Measurements from ENCODE around the gene SSC5D.
A peak's percentile ranks its signal among the peaks of the same experiment; 100 is the strongest.
"Not testable (repeated sequence)": the region's sequence is repeated elsewhere in the genome, so short reads cannot be mapped to it uniquely, and the experiment has no call there.

Gene SSC5D

DNA sequence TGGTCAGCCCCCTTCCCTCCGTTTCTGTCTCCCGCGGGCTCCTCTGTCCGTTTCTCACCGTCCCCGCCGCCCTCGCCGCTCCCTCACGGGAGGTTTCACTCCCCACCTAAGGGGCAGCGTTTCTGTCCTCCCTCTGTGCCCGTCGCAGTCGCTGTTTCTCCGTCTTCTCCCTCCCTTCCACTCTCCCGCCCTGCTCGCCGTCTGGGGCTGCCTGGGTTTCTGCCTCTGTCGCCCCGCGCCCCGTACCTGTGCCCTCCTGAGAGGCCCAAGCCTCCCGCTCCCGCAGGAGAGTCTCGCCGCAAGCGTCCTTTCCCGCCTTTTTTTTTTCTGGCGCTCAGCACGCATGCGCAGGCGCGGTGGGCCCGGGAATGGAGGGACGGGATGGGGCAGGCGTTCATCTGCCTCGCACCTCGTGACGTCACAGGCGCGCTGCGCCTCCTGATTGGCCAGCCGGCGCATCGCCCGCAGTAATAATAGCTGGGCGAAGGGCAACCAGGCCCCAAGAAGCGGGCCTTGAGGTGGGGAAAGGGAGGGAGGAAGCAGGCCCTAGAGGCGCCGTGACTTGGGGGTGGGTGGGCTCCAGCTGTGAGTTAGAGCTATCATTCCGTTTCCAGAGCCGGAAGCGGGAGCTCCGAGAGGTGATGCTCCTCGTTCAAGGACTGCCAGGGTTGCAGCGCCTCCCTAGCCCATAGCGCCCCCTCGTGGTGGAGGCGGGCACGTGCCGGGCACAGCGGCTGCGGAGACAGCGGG lies 15.4 kb downstream of the SSC5D start:
- DNase-seq (ENCODE audit: low spot score), result peak; percentile 92

DNA sequence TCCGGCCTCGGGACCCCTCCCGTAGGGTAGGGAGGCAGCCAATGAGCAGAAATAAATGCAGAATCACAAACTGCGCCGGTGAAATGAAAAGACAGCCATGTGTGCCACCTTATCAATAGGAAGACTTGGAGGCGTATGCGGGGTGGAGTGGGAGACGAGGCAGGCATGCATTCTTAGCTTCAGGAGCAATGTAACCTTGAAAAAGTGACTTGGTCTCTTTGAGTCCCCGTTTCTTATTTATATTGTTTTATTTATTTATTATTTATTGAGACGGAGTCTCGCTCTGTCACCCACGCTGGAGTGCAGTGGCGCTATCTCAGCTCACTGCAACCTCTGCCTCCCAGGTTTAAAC lies 16.0 kb downstream of the SSC5D start:
- no peak for DNase-seq (ENCODE audit: low spot score)

DNA sequence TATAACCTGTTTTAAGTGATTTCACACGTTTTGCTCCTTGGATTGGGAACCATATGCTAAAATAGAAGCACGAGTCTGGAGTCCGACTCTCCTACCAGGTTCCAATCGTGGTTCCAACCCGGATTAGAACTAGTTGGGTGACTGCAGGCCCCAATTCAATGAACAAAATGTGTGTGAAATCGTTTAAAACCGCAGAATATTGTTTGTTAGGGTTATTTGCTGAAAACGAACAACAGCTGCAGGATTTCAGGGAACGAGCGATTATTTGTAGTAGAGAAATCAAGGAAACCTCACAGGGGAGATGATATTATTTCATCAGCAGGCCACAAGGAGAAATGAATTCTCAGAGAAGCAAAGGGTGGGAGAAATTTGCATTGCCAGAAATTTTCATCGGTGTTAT lies 16.7 kb downstream of the SSC5D start:
- no peak for DNase-seq (ENCODE audit: low spot score)

DNA sequence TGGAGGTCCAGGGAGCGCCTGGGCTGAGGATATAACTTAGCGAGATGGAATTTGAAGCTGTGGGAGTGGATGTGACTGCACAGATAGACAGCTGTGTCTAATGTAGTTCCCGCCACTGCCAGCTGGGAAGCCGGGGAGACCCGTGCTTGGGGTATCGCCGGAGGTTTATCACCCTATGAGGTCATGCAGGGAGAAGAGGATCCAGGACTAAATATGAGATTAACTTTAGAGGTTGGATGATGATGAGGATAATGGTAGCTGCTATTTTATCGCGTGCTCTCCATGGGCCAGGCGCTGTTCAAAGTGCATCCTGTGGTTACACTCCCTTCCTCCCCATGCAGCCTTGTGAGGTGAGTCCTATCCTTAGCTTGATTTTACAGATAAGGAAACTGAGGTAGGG lies 19.9 kb downstream of the SSC5D start:
- DNase-seq (ENCODE audit: low spot score), result no peak

DNA sequence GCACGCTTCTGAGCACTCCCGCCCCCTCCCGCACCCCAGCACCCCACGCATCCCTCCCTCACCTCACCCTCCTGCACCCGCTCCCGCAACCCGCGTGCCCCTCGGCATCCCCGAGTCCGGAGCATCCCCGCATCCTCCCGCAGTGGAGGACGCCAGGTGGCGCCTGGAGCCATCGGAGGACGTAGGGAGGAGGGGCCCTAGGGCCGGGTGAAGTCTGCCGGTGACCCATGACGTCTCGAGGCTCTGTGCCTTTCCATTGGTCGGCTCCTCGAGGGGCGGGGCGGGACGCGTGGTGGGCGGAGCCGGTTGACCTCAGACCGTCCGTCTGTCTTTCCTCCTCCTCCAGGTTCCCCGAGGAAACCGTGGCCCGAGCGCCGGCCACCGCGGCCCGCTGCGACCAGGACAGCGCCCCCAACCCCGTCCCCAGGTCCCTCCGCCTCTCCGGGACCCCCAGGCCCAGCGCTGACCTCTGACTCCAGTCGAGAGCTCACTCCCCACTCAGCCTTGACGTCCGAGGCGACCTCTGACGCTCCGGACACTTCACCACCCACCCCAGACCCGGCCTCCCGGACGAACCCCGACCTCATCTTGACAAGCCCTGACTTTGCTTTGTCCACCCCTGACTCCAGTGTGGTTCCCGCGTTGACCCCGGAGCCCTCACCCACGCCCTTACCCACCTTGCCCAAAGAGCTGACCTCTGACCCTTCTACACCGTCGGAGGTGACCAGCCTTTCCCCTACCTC lies 28.8 kb downstream of the SSC5D start:
- peak; percentile 94 for DNase-seq (ENCODE audit: low spot score)

DNA sequence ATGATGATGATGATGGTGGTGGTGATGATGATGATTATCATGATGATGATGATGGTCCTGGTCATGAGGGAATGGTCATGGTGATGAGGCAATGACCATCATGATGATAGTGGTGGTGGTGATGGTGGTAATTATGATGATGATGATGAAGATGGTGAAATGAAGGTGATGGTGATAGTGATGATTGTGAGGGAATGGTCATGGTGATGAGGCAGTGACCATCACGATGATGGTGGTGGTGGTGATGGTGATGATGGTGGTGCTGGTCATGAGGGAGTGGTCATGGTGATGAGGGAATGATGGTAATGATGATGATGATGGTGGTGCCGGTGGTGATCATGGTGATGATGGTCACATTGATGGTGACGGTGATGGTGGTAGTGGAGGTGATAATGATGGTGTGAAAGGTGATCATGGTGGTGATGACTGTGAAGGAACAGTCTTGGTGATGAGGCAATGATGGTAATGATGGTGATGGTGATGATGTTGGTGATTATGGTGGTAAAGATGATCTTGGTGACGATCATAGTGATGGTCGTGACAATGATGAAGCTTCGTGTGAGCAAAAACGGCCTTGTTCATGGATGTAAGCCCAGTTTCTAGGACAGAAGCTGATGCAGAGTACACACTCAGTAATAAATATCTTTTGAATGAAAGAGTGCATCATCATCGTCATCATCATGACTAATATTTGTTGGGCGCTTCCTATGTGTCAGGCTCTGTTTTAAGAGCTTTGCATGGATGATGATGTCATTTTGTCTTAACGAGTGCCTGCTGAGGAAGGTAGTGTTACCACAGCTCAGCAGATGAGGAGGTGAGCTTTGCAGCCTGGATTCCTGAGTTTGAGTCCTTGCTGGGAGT lies 31.4 kb downstream of the SSC5D start:
- no peak for DNase-seq (ENCODE audit: low spot score)

DNA sequence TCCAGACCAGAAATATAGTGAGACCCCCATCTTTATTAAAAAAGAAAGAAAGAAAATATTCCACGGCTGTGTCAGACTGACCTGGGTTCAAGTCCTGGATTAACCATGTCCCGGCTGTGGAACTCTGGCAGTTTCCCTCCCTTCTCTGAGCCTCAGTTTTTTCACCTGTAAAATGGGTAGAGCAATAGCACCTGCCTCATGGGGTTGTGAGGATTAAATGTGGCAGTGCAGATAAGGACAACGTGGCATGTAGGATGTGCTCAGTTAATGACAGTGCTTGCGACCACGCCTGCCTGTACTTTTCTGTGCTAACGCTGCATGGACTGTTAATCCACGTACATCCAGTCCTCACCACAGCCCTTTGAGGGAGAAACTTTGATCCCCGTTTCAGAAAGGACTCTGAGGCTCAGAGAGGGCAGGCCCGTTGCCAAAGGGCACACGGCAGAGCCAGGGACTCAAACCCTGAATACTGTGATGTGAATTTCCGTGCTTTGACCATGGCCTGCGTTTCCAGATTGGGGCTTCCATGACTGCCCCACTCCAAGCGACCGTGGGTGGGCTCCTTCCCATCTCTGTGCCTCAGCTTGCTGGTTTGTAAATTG lies 32.6 kb downstream of the SSC5D start:
- DNase-seq (ENCODE audit: low spot score), result no peak

DNA sequence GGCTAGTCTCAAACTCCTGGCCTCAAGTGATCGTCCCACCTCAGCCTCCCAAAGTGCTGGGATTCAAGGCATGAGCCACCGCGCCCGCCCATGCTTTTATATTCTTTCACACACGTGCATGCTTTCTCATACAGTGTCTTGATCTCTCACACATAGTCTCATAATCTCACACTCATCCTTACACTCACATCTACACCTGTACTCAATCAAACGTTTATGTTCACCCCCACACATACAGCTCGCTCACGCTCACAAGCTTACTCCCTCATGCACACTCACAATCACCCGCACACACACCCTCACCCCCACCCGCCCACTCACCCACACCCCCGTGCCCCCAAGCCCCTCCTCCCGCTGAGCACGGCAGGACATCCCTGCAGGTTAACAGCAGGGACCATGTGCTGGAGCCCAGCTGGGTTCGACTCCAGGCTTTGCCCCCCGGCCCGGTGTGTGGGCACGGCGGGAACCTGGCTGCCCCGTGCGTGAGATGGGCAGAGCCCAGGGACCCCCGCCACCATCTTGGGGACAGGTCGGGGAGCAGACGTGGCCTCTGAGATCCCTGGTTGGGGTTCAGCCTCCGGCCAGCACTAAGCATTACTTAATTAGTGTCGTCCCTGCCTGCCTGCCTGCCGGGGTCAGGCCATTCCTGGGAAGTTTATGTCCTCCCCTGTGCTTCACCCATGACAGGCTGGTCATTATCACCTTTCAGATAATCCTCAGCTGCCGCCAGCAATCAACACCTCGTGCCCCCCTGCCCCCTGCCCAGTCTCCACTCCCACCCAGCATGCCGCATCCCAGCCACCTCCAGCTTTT lies 37.3 kb downstream of the SSC5D start:
- no peak for DNase-seq (ENCODE audit: low spot score)

DNA sequence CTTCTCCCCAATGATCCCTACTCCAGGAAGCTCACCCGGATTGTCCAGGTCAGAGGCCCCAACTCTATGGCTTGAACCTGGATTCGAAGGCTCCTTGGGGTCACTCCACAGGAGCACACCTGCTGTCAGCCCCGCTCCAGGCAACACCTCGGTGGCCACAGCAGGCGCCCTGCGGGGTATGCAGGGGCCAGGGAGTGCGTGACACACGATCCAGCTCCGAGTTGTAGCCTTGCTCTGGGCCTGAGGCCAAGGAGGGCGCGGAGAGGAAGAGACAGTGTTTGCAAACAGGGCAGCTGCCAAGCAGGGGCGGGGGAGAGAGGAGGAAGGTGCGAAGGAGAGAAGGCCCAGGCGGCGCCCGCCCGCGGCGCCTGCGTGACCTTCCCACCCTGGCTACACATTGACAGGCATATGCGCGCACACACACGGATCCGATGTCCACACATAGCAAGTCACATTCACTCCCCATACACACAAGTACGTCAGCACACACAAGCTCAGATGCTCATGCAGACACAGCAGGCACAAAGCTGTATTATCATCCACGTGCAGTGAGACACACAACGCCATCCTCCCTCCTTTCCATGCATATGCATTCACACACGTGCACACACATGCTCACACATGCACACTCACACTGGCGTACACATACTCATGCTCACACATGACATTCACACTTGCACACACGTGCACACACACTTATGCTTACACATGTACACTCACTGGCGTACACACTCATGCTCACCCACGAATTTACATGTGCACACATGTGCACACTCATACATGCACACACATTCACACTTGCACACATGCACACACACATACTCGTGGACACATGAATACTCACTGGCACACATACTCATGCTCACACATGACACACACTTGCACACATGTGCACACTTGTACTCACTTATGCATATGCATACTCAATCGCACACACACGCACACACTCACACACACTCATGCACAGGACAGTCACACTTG lies 38.3 kb downstream of the SSC5D start:
- no peak for DNase-seq (ENCODE audit: low spot score)

DNA sequence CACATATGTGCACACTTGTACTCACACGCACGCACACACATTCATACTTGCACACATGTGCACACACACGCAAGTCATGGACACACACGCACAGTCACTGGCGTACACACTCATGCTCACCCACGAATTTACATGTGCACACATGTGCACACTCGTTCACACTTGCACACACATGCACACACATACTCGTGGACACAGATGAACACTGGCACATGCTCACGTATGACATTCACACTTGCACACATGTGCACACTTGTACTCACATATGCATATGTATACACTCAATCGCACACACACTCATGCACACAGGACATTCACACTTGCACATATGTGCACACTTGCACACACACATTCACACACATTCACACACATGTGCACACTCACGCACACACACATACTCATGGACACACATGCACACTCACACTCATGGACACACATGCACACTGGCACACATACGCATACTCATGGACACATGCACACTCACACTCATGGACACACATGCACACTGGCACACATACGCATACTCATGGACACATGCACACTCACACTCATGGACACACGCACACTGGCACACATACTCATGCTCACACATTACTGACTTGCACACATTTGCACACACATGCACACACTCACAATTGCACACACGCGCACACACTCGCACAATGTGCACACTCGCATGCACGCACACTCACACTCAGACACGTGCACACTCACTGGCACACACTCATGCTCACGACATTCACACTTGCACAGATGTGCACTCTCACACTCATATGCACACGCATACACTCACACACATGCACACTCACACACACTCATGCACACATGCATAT lies 39.2 kb downstream of the SSC5D start:
- no peak for DNase-seq (ENCODE audit: low spot score)

DNA sequence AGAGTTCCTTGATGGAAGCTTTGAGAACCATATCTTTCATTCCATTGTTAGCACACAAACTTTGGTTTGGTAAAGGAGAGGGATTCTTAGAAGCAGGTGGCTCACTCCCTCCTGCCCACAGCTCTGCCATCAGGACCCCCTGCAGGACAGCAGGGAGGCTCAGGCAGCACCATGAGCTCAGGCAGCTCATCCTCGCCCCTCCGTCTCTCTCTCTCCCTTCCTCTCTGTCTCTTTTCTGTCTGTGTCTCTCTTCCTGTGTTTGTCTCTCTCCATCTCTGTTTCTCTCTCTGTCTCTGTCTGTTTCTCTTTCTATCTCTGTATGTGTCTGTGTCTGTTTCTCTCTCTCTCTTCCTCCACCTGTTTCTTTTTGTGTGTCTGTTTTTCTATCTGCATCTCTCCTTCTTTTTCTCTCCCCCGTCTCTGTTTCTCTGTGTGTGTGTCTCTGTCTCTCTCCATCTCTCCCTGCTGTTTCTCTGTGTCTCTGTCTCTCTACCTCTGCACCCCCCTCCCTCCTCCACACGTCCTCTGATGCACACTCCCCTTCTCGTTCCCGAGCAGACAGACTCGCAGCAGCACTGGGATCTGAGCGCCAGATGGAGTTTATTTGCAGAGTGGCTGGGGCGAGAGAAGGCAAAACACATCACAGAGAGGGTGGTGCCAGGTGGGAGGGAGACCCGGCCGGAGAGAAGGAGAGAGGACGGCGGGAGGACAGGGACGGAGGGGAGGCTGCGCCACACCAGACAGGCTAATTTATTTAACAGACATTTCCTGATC lies 40.0 kb downstream of the SSC5D start:
- DNase-seq (ENCODE audit: low spot score), result no peak

DNA sequence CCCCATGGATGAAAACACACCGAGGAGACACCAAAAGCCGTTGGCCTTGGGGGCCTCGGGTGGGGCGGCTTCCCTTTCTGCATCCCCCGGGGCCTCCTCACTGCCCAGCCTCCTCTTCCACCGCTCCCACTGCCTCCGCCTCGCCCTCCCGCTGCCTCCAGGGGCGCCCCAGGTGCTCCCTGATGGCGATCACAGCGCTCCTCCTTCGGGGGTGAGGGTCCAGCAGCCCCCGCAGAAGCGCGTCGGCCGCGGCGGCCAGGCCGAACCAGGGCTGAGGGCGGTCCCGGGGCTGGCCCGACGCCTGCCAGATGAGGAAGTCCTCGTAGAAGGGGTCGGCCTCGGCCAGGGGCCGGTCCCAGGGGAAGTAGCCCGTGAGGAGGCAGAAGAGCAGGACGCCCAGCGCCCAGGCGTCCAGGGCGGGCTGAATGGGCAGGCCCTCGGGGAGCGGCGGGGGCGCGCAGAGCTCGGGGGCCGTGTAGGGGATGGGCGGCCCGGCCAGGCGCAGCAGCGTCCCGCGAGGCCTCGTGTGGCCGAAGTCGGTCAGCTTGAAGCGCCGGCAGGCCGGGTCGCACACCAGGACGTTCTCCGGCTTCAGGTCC lies 41.5 kb downstream of the SSC5D start:
- no peak for DNase-seq (ENCODE audit: low spot score)

DNA sequence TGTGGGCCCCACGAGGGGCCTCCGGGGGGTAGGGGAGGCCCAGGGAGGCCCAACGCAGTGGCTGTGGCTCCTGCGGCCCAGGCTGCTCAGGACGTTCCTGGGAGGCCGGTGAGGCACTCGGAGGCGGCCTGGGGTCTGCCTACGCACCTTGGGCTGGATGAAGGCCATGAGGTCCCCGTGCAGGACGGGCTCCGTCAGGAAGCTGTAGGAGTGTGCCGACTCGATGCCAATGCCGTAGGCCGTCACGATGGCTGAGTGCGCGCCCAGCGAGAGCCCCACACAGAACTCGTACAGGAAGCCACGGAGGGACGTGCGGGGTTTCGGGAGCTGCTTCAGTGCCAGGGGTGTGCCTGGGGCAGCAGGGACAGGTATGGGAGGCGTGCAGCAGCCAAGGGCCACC lies 42.8 kb downstream of the SSC5D start:
- no peak for DNase-seq (ENCODE audit: low spot score)

DNA sequence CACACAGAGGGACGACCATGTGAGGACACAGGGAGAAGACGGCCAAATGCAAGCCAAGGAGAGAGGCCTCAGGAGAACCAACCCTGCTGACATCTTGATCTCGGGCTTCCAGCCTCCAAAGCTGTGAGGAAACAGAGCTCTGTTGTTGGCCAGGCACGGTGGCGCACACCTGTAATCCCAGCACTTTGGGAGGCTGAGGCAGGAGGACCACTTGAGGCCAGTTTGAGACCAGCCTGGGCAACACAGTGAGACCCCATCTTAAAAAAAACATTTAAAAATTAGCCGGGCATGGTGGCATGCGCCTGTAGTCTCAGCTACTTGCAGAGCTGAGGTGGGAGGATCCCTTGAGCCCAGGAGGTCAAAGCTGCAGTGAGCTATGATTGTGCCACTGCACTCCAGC lies 46.0 kb downstream of the SSC5D start:
- not testable (repeated sequence) for DNase-seq (ENCODE audit: low spot score)

DNA sequence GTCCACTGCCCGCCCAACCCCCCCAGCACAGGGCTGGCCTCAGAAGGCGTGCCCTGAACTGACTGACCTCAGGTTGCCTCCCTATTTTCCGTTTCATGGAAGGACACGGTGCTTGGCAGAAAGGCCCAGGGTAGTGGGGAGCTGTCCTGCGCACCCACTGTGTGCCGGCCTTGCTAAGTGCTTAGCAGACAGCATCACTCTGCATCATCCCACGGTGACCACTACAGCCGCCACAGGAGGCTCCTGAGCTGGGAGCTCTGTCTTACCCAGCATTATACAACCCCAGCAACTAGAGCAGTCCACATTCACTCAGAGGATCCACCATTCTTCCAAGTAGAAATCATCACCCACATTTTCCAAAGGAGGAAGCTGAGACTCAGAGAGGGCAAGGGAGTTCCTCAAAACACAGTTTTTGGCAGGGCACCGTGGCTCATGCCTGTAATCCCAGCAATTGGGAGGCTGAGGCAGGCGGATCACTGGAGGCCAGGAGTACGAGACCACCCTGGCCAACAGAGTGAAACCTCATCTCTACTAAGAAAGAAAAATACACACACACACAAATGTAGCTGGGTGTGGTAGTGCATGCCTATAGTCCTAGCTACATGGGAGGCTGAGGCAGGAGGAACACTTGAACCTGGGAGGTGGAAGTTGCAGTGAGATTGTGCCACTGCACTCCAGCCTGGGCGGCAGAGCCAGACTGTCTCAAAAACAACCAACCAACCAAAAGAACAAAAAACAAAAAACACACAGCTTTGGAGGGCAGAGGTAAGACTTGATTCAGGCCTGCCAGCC lies 47.1 kb downstream of the SSC5D start:
- DNase-seq (ENCODE audit: low spot score), result no peak

DNA sequence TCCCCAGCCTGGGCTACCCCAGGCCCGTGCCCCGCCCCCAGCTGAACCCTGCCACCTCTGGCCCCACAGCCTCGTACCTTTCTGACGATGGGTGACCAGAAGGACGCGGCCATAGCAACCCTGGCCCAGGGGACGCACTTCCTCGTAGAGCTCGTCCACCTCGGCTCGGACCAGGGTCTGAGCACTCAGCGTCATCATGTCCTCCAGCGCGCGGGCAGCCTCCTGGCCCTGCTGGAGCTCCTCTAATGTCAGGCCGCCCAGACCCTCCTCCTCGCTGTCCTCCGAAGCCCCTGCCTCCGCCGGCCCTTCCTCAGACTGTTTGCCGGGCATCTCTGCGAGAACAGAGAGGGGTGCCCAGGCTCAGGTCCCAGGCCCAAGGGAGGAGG lies 47.7 kb downstream of the SSC5D start:
- DNase-seq (ENCODE audit: low spot score), result no peak

DNA sequence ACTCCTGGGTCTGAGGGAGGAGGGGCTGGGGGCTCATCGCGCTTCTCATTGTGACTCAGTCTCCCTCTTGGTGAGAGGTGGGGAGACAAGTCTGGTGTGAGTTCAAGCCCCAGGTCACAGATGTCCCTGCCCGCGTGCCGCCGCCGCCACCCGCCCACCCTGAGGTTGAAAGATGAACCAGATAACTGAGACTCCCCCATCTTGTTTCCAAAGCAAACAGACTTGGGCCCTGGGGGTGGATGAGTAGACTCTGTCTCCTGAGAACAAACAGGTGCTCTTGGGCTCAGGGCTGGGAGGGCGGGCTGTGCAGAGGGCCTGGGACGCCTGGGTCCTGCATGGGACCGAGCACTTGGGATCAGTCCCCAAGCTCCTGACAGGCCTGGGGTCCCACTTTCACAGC lies 48.1 kb downstream of the SSC5D start:
- no peak for DNase-seq (ENCODE audit: low spot score)

All from hematopoietic multipotent progenitor cell treated with erythropoietin and hydrocortisone succinate and interleukin-3 and kit ligand, for 17 days (in vitro differentiated cells).